GM12874 (cell line): ENCODE data around the gene ADCY1.

ENCODE experiments used
- CTCF ChIP-seq: IDR thresholded peaks from 2 replicates; pipeline ENCODE4 v1.5.1; 2011; ENCODE audit warnings: low read depth, mild to moderate bottlenecking, control low read depth, low read length, moderate library complexity; ENCODE audit not compliant: insufficient read depth

Gene ADCY1

GRCh38 chr7:45654341-45654740 lies 80.2 kb downstream of the ADCY1 start:
- no peak for TF ChIP-seq CTCF

- TF ChIP-seq CTCF, result no peak
Measured at GRCh38 chr7:45655539-45655938, 81.4 kb downstream of the ADCY1 start.

GRCh38 chr7:45656431-45656830 lies 82.3 kb downstream of the ADCY1 start:
- no peak for TF ChIP-seq CTCF

GRCh38 chr7:45657136-45657889 lies 83.1 kb downstream of the ADCY1 start:
- no peak for TF ChIP-seq CTCF

- no peak for TF ChIP-seq CTCF
Measured at GRCh38 chr7:45657890-45658715, 83.9 kb downstream of the ADCY1 start.

GRCh38 chr7:45658716-45659495 lies 84.7 kb downstream of the ADCY1 start:
- no peak for TF ChIP-seq CTCF
